ENCODE results near the gene NPY.
"Not testable (repeated sequence)": the region's sequence is repeated elsewhere in the genome, so short reads cannot be mapped to it uniquely, and the experiment has no call there.

Gene NPY

GRCh38 chr7:24283897-24284698, at the start of gene NPY:
NPY (plus strand) TSS chr7:24284190; CDS start chr7:24285241, 1,051 bp downstream.
- peak; percentile 35 for DNase-seq (ENCODE audit: low read depth)

DNA sequence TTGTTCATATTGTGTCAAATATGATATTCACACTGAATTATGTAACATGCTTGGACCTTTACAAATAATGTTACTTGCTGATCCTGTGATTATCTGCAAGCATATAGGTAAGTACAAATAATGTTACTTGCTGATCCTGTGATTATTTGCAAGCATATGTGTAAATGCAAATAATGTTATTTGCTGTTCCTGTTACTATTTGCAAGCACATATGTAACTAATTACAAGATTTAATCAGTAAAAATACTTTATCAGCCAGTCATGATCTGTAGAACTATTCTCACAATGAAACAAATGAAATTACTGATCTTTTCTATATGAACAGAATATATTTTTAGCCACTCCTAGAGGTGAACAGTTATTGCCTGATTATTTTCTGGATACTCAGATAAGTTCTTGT, 44.7 kb upstream of the NPY start:
- DNase-seq (ENCODE audit: low read depth), result no peak

- DNase-seq (ENCODE audit: low read depth), result peak; percentile 30
Observed at GRCh38 chr7:24241206-24241605, 42.8 kb upstream of the NPY start.

GRCh38 chr7:24244554-24244953, 39.4 kb upstream of the NPY start:
- no peak for DNase-seq (ENCODE audit: low read depth)

DNA sequence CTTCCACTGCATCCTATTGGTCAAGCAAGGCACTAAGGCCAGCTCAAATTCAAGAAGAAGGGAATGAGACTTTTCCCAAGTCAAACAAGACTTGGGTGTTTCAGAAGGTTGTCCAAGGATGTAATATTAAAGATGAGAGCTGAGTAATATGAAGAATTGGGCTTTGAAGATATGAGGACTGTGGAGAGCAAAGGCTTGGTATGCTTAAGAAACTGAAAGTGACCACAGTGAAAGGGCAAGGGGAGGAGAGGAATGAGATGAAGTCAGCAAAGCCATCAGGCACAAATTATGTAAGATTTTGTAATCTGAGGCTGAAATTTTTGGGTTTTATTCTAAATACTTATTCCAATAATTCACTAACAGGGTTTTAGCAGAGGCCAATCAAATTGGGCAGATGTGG, 38.6 kb upstream of the NPY start:
- DNase-seq (ENCODE audit: low read depth), result peak; percentile 77

DNA sequence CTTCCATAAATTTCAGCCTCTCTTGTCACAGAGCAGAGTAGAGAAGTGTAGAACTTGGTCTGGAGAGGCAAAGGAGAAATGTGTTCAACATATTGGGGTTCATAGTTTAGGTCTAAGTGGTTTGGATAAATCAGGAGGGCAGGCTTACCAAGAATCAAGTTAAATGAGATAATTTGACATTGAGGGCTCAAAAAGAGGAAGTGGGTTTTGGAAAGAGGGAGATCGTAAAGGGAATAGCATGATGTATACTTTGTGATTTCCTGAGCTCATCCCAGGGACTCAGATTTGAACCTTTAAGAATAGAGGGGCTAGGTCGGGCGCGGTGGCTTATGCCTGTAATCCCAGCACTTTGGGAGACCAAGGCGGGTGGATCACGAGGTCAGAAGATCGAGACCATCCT, 34.7 kb upstream of the NPY start:
- no peak for DNase-seq (ENCODE audit: low read depth)

GRCh38 chr7:24251568-24251967, 32.4 kb upstream of the NPY start:
- DNase-seq (ENCODE audit: low read depth), result peak; percentile 4

DNA sequence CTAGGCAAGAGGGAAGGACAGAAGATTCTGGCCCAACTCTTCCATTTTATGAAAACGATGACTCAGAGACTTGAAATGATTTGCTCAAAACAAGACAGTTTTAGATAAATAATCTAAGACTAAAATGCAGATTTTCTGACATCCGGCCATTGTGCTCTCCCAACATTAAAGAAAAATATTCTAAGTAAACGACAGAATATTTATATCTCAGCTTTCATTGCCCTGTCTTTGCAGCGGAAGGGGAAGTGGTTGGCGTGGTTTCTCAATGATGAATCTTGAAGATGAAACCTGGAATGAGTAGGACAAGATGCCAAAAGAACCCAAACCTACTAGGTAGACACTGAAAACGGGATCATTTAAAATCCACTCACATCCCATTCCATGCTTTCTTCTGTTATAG, 28.9 kb upstream of the NPY start:
- DNase-seq (ENCODE audit: low read depth), result no peak

GRCh38 chr7:24258324-24258723, 25.7 kb upstream of the NPY start:
- DNase-seq (ENCODE audit: low read depth), result not testable (repeated sequence)

GRCh38 chr7:24271938-24272337, 12.1 kb upstream of the NPY start:
- no peak for DNase-seq (ENCODE audit: low read depth)

DNA sequence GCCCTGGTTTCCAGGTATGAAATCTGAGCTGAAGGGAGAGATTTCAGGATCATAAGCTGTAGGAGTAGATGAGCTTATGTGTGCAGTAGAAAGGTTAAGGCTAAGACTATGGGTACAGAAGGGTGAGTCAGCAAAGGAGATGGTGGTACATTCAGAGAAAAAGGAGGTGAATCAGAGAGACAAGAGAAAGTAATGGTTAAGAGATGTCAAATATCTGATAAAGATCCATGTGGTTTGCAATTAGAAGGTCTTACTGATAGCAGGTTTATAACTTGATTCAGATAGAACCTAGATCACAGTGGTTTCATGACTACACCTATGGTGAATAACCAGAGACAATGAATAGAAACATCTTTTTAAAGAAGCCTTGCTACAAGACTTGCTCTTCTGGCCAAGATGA, 4.5 kb upstream of the NPY start:
- DNase-seq (ENCODE audit: low read depth), result peak; percentile 48

GRCh38 chr7:24283554-24283896, 465 bp upstream of the NPY start:
- DNase-seq (ENCODE audit: low read depth), result no peak

- peak; percentile 25 for DNase-seq (ENCODE audit: low read depth)
Observed at GRCh38 chr7:24284699-24285506, 913 bp downstream of the NPY start.

- peak; percentile 77 for DNase-seq (ENCODE audit: low read depth)
Observed at GRCh38 chr7:24290004-24290641, 6.1 kb downstream of the NPY start.

GRCh38 chr7:24291271-24291670, 7.3 kb downstream of the NPY start:
- no peak for DNase-seq (ENCODE audit: low read depth)

DNA sequence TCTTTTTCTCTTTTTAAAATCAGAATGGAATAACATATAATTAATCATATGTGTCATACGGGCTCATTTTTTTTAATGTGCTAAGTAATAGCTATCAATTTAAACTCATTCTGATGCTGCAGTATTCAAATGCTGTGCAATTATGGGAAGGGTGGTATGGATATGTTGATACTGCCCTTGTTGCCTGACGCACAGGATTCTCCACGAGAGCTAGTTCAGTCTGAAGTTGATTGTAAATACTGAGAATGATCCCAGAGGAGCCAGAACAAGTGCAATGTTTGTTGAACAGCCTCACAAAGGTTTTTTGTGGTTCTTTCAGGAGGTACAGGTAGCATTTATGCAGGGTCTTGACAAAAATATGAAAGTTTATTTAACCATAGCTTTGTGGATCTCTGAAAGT, 13.4 kb downstream of the NPY start:
- DNase-seq (ENCODE audit: low read depth), result no peak

GRCh38 chr7:24298696-24299095, 14.7 kb downstream of the NPY start:
- no peak for DNase-seq (ENCODE audit: low read depth)

- DNase-seq (ENCODE audit: low read depth), result no peak
Observed at GRCh38 chr7:24299192-24299591, 15.2 kb downstream of the NPY start.

DNA sequence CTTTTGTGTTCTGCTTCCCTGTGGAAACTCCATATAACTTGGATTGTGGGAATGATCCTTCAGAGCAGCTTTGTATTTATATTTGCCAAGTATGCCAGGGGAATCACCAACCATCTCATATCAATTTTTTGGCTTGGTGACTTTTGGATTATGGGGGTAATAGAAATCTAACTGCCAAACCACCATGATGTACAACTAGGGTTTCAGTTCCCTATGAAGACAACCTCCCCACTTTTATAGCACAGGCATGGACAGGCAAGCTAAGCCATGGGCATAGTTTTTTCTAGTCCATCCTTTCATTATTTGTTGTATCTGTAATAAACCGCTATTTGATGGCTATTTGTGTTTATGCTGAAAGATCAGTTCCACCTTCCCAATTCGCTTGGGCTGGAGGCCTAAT, 17.7 kb downstream of the NPY start:
- no peak for DNase-seq (ENCODE audit: low read depth)

DNA sequence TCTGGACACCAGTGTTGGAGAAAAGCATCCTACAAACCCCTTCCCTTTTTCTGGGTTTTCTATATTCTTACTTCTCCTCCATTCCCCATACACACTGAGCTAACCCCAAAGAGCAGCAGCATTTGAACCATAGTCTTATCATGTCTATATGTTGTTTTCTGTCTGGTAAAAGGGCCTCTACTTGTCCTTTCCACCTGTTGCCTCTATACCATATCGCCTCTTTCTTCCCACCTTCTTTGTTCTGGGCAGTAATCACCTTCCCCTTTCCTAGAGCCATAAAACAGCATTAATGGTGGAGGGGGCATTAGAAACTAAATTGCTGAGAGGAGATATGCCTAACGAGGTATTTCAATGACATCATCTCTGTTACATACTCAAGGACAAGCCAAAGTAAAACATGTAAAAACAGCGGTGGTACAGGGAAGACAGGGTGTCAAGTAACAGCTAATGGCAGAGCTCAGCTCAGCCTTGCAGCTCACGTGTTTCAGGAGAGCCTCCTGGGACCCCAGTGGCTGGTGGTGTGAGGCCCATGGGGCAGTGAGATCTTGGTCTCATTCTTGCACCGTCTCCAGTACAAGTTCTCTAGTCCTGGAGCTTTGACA, 20.6 kb downstream of the NPY start:
- no peak for DNase-seq (ENCODE audit: low read depth)

DNA sequence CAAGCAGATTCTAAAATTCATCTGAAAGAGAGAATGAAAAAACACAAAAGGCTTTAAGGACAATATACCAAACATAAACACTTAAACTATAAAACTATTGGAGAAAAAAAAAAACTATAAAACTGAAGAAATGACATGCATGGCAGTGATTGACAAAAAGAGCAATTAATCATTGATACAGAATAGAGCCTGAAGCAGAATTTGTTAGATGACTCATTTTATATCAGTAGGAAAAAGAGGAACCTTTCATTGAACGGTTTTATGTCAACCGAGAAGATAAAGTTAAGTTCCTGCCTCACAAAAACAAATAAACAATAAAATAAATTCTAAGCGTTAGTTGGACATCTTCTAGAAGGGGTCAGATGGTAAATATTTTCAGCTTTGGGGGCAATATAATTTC, 23.3 kb downstream of the NPY start:
- no peak for DNase-seq (ENCODE audit: low read depth)

DNA sequence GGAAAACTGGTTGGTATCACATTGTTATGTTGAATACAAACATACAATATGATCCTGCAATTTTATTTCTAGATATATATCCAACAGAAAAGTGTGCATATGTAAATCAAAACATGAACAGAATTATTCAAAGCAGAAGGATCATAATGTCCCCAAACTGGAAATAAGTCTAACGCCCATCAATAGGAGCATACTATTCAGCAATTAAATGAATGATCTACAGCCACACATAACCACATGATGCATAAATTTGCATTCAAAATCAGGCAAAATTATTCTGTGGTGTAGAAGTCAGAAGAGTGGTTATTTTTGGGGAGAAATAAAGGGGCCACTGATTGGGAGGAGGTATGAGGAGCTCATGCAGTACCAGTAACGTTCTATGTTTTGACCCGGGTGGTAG, 28.6 kb downstream of the NPY start:
- no peak for DNase-seq (ENCODE audit: low read depth)

- DNase-seq (ENCODE audit: low read depth), result no peak
Observed at GRCh38 chr7:24313777-24314176, 29.8 kb downstream of the NPY start.
